ENCODE results near the gene CRYBG3.

Gene CRYBG3

GRCh38 chr3:97942801-97943546 lies 121.2 kb downstream of the CRYBG3 start:
- DNase-seq (ENCODE audit: low read depth in 2 of 2) = no peak

DNA sequence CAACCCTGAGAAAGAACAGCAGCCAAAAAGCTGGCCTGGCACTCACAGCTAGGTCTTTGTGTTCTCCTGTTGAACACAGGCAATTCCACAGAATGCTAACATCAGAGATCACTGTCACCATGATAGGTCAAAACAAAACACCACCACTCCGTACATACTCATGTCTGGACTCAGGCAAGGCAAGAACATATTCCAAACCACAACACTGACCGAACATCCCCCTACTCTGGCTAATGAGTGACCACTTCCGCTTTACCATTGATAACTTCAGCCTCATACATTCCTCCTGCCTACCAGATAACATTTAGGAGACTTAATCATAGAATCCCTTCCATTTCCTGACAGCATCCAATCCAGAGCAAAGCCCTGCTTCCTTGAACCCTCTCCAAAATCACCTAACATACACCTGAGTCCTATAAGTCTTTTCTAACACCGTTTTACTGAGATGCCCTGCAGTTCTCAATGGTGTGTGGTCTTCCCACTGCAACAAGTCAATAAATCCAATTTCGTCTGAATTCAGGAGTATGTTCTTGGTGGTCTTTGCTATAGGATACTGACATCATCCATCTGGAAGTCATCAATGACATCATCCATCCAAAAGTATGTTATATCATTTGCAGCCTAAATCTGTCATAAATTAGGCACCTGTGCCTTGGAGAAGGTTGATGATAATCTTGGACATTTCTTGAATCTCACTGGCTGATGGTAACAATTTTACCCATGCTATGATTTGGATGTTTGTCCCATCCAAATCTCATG lies 126.7 kb downstream of the CRYBG3 start:
- no peak for DNase-seq (ENCODE audit: low read depth in 2 of 2)

- no peak for DNase-seq (ENCODE audit: low read depth in 2 of 2)
Observed at GRCh38 chr3:97949110-97949485, 127.3 kb downstream of the CRYBG3 start.

DNA sequence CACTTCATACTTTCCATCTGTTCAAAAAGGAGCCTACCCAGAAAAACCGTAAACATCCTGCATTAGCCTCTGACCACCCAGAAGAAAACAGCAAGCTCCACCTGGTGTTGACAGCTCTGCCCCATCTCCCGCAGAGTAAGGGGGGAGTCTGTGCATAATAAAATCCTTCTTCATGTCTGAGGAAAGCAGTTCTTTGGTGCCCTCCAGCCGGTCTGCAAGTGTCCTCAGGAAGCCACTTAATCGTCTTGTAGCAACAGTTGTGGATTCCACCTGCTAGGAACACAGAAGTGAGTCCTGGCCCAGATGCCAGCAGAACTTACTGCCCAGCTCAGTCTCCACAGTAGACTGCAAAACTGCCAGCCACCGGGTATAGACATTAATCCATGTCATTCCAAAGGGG lies 127.9 kb downstream of the CRYBG3 start:
- DNase-seq (ENCODE audit: low read depth in 2 of 2) = no peak

DNA sequence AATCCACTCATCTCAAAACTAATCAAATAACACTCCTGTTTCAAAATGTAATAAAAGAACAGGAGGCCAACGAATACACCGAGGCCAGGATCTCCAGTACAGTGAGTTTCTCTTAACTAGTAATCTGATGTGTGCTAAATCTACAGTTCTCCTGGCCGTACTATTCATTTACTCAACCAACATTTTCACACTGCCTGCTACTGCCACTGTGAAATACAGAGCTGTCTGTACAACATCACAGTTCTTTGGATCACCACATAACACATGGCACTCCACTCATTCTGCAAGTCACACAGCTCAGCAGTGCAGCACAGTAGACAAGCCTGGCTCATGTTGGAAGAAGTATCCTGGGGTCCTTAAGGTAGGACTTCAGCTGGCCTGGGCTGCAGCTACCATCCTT lies 128.5 kb downstream of the CRYBG3 start:
- DNase-seq (ENCODE audit: low read depth in 2 of 2) = no peak

DNA sequence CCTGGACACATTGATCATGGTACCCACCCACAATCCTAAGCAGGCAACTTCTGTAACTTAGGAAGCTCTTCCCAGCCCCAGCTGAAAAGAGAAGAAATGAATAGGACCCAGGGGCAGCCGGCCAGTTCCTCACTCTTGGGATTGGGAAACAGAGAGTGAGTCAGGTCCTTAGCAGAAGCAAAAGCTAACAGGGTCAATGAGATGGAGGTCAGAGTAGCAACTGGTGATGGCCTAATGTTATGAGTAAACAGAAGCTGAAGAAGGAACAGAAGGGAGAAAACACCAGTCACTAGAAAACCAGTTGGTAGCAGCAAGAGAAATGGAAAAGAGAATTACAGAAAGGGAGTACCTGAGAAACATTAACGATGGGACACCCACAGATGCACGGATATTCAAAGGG lies 130.5 kb downstream of the CRYBG3 start:
- no peak for DNase-seq (ENCODE audit: low read depth in 2 of 2)

DNA sequence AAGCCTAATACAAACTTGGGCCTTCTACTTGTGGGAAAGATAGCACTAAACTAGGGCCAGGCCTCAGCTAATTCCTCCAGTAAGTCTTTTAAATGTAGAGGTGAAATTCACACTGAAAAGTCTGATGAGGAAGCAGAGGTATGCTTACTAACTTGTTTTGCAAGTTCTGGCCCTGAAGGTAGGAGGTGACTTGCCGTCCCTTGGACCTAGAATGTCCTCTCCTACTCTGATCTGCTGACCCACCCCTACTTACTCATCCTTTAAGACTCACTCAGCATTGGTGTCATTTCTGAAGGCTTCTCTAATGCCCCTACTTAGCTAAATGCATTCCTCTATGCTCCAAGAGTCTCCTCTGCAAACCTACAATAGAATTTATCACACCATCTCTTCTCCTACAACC lies 131.1 kb downstream of the CRYBG3 start:
- DNase-seq (ENCODE audit: low read depth in 2 of 2) = no peak

- no peak for DNase-seq (ENCODE audit: low read depth in 2 of 2)
Observed at GRCh38 chr3:97954228-97954827, 132.5 kb downstream of the CRYBG3 start.

DNA sequence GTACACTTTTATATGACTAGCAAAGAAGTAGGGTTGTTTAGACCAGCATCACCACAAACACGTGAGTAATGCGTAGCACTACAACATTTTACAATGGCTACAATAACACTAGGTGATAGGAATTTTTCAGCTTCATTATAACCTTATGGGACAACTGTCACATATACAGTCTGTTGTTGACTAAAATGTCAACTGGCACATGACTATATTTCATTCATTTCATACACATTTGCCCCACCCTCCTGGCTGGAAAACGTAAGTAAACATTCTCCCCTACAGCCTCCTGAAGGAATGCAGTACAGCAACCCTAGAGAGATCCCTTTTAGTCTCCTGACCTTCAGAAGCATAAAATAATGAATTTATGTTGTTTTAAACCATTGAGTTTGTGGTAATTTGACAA lies 134.2 kb downstream of the CRYBG3 start:
- no peak for DNase-seq (ENCODE audit: low read depth in 2 of 2)

DNA sequence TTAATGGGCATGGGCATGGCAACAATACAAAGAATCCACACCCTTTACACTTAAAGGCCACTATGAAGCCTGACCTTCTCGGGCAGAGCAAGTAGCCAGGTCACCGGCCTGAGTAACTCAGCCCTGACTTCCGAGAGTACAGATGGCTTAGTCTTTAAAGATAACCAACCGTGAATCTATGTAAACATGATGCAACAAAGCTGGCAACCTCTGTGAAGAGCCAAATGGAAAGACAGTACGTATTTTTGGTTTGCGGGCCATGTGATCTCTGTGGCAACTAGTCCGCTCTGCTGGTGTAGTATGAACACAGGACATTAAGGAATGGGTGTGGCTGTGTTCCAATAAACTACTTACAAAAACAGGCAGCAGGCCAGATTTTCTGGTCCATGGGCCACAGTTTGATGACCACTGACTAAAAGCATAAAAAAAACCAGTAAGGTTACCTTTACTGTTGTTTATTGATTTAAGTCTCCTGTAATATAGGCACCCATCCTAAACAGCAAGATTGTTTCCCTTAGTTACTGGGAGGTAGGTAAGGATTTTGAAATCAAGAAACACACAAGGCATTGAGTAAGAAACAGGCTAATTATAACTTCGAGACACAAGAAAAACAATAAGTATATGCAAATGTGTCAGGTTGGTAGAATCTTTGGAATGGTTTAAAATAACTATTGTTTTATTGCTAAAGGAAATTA lies 136.0 kb downstream of the CRYBG3 start:
- no peak for DNase-seq (ENCODE audit: low read depth in 2 of 2)

DNA sequence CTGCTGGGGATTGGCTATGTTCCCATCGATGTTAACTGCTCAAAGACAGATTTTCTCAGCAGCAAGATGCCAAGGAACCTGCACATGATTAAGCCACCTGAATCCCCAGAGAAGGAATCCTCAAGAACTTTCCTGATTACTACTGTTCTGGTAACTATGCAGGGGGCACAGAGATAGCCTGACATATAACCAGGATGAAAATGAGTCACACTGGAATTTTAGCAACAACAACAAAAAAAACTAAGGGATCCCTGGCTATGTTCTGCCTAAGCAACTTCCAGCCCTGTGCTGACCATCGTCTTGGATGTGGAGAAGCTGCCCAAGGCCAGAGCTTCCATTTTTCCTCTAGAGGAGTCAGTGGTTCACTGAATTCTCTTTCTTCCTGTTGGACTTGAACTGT lies 136.6 kb downstream of the CRYBG3 start:
- DNase-seq (ENCODE audit: low read depth in 2 of 2) = no peak

- no peak for DNase-seq (ENCODE audit: low read depth in 2 of 2)
Observed at GRCh38 chr3:97958796-97959195, 137.0 kb downstream of the CRYBG3 start.

GRCh38 chr3:97959872-97960271 lies 138.1 kb downstream of the CRYBG3 start:
- DNase-seq (ENCODE audit: low read depth in 2 of 2) = no peak

DNA sequence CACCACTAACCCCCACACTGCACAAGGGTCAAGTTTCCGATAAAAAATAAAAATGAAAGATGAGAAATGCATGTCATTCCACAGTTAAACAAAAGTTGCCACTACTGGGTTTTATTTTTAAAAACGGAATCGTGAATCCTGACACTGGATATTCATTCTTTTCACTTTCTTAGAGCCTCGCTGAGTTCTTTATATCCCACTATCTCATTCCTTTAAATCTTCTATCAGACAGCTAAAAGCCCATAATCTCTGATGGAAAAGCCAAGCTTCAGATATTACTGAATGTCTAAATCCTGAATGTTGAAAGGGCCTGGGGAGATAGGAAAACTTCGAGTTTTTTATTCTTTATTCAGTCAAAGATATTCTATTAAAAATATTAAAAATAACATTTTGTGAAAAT lies 138.7 kb downstream of the CRYBG3 start:
- DNase-seq (ENCODE audit: low read depth in 2 of 2) = no peak

DNA sequence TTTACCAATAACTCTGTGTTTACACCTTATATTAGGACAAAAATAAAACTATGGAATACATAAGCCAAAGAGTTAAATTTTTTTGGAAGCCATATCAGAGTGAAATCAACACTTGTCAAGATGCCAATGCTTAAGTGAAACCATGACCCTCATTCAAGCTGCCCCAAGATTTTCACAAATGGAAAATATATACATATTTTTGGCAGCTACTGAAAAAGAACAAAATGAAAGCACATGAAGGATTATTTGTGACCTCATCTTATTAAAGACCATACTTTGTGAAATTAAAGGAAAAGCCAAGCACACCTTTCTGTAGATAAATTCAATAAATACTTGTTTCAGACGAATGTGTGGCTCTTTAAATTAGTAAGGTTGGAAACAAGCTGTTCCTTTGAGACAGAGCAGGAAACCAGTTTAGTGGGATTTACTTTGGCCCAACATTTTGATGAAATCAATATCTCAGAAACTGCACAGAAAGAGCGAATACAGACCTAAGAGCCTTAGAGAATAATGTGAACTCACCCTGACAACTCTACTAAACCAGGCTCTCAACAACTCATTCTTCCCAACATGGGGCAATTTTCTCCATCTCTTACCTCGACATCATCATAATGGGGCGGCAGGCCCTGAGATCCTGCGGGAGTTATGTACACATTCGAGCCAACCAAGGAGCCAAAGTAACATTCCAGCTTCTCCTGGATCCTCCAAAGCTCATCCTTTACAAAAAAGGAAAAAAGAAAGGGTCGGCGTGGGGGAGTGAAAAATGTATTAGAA lies 139.4 kb downstream of the CRYBG3 start:
- no peak for DNase-seq (ENCODE audit: low read depth in 2 of 2)

DNA sequence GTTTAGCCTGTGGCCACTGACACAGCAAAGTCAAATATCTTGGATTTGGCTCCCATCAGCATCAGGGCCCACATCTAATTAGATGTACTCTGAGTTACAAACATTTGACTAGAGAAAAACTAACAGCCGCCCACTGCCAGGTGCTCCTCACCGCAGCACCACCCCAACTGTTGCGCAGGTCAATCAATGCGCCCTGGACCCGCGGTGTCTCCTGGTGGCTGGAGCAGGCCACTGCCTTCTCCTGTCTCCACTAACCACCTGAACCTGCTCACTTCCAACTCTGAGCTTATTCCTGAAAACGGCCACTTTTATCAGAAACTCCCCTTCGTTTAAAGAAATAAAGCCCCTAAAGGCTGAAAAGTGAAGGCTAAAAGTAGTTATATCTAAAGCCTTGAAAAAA lies 146.2 kb downstream of the CRYBG3 start:
- no peak for DNase-seq (ENCODE audit: low read depth in 2 of 2)

DNA sequence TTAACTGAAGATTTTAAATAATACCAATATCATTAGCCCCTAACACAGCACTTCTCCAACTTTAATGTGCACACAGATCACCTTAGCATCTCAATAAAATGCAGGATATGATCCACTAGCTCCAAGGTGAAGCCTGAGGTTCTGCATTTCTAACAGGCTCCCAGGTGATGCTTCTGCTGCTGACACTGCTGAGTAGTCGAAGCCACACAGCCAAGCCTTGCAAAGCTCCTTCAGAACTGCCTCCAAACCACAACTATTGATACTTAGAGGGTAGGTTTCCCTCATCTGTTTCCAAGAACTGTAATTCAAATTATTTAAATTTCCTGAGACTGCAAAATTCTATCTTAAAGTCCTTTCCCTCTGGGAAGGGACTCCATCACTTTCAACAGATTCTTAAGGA lies 146.6 kb downstream of the CRYBG3 start:
- DNase-seq (ENCODE audit: low read depth in 2 of 2) = no peak

DNA sequence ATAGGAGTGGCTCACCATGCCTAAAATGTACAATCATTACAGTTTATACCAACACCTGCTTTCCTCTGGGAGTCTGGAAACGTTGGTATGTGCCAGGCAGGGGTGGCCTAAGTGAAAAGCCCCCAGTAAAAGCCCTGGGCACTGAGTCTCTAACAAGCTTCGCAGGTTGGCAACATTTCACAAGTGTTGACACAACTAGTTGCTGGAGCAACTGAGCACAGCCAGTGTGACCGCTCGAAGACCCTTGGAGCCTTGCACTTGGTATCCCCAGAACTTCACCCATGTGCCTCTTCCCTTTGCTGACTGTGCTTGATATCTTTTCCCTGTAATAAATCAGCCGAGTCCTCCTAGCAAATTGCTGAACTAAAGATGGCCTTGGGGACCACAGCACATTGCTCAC lies 147.7 kb downstream of the CRYBG3 start:
- DNase-seq (ENCODE audit: low read depth in 2 of 2) = no peak

- no peak for DNase-seq (ENCODE audit: low read depth in 2 of 2)
Observed at GRCh38 chr3:97970156-97970555, 148.3 kb downstream of the CRYBG3 start.

DNA sequence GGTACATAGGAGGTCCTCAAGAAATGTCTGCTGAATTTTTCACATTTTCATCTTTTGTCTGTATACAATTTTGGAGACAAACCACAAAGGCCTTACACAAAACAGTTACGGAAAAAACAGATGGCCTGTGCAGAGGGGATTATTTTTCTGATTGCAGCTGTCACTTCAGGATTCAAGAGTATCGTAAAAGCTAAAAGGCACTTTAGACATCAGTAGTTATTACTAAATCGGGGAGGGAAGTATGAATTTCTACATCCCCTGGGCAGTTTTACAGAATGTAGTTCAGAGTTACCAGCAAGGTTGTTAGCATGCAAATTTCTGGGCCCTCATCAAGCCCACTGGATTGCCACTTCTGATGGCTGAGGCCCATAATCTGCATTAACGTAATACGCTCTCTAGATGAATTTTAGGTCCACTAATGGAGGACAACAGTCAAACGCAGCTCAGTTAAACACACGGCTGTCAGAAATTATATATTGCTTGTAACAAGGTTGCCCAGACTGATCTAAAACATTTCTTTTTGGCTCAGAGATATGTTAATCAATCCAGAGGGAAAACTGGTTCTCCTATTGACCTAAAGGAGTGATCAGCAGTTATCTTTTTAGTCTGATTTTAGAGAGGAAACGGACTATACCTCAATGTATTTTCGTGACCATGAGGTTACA lies 149.3 kb downstream of the CRYBG3 start:
- DNase-seq (ENCODE audit: low read depth in 2 of 2) = no peak

Measured in stimulated activated CD4-positive, alpha-beta T cell treated with anti-CD3 and anti-CD28 coated beads, Interleukin-1b, Interleukin-23, amount 100 ng/mL, for 4 hours (primary cell).